Stimulated activated CD4-positive, alpha-beta T cell treated with anti-CD3 and anti-CD28 coated beads, TNF-alpha, amount 100 ng/mL, for 1 hour (primary cell): ENCODE measurements around the gene EMX2.

Experiments used
- DNase-seq, 3 donors: peaks; one replicate each; pipeline ENCODE4 v3.0.0-alpha.2; 2020; ENCODE audit warnings: low read depth in 3 of 3, low spot score in 1 of 3

The EMX2 gene

DNA sequence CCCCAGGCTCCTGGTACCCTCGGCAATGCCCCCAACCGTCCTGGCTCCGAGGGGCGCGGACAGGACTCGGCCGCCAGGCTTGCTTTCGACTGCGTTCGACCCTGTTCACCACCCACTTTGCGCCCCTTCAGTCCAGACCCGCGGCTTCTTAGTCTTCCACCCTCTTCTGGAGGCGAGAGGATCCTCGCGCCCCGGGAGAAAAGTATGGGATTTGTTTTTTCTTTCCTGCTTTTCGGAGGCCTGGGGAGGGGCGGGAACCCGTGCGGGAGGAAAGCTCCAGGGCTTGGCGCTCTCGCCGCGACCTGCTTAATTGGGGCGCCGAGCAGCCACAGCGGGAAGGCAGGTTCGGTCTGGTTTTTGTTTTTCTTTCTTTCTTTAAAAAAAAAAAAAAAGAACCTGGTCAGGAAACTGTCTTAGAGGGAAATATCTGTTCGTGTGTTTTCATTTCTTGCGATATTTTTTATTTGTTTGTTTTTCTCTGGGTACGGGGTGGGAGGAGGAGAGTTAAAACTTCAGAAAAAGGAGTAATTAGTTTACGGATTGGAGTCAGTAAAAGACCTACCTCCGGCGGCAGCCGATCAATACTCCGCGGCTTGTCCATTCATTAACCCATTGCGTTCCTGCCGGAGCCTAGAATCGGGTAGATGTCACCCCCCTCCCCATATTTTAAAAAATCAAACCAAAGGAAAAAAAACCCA, 1.6 kb downstream of the EMX2 start:
- DNase-seq: no peak

DNA sequence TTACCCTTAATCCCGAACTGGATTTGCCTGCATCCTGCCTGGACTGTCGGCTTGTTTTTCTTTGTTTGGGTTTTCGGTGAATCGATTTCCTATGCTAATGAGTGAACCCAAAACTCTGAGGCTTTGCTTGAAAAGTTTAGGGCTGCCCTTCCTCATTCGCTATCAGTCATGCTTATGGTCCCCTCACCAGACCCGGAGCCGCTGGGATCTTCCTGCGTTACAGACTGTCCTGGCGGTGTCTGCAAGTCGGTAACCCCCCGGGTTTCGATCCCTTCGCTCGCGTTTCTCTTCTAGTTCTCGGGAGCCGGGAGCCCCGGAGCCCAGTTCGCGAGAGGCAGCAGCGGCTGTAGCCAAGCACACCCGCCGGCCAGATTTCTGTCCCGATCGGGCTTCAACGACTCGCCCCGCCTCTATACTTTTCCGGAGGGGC, 2.2 kb downstream of the EMX2 start:
- no peak for DNase-seq

DNA sequence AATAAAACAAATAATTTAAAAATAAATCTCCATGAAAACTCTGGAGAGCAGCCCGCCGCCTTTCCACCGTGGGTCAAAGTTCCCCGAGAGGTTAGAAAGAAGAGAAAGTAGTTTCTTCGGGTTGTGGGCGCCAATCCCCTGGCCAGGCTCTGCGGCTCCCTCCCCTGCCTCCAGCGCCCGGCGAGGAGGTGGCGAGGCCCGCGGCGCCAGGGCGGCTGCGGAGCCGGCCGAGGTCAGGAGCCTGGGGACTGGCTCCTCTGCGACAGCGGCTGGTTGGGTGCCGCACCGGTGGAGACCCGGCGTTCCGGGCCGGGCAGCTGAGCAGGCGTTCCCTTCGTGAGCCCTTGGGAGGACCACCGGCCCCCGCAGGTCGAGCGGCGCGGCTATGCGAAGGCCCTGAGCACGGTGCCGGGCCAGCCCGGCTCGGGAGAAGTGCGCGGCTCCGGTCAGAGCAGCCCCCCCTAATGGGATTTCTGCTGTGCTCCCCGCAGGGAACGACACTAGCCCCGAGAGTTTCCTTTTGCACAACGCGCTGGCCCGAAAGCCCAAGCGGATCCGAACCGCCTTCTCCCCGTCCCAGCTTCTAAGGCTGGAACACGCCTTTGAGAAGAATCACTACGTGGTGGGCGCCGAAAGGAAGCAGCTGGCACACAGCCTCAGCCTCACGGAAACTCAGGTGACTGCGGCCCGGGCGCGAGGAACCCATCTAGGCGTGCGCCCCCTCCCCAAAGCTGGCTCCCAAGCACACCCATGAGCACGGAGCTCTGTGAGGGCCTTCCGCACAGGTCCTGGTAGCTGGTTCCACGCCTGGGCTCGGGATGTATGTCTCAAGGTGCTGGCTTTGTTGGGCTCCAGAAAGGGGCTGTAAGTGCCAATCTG, 2.8 kb downstream of the EMX2 start:
- no peak for DNase-seq

- no peak for DNase-seq
Measured at GRCh38 chr10:117546020-117546580, 3.6 kb downstream of the EMX2 start.

- no peak for DNase-seq
Measured at GRCh38 chr10:117546581-117547015, 4.1 kb downstream of the EMX2 start.

- no peak for DNase-seq
Measured at GRCh38 chr10:117547016-117547715, 4.6 kb downstream of the EMX2 start.

GRCh38 chr10:117547716-117548668, 5.4 kb downstream of the EMX2 start:
- DNase-seq: no peak

DNA sequence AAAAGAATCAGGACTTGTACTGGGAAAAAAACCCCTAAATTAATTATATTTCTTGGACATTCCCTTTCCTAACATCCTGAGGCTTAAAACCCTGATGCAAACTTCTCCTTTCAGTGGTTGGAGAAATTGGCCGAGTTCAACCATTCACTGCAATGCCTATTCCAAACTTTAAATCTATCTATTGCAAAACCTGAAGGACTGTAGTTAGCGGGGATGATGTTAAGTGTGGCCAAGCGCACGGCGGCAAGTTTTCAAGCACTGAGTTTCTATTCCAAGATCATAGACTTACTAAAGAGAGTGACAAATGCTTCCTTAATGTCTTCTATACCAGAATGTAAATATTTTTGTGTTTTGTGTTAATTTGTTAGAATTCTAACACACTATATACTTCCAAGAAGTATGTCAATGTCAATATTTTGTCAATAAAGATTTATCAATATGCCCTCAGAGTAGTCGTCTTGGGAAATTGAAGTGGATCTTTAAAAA, 6.6 kb downstream of the EMX2 start:
- no peak for DNase-seq

- no peak for DNase-seq
Measured at GRCh38 chr10:117550076-117550475, 7.5 kb downstream of the EMX2 start.

DNA sequence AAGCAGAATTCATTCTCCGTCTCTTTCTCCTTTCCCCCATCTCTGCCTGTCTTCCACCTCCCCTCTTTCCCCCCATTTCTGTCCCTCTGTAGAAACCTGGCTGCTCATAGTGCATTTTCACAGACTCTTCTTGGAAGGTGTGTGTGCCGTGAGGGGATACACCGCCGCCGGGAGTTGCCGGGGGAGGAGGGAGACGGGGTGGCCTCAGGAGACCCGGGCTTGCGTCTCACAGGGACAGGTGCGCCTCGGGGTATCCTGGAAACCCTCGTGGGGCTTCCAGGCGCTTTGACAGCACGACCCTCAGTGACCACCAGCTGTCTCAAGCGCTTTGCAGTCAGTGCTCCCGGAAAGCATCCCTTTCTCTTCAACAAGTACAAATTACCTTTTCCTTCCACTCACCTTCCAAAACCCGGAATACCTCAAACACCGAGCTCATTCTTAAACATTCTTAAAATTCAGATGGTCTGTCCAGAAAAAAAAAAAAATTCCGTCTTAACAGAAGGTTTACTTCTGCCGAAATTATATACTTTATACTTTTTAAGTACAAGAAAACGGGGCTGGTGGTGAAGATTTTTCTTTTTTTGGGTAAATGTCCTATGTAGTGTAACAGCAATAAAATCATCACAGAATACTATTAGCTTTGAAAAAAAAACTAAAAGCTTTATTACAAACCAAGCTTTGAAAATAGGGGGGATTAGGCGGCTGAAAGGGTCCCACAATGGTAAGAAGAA, 8.2 kb downstream of the EMX2 start:
- no peak for DNase-seq

DNA sequence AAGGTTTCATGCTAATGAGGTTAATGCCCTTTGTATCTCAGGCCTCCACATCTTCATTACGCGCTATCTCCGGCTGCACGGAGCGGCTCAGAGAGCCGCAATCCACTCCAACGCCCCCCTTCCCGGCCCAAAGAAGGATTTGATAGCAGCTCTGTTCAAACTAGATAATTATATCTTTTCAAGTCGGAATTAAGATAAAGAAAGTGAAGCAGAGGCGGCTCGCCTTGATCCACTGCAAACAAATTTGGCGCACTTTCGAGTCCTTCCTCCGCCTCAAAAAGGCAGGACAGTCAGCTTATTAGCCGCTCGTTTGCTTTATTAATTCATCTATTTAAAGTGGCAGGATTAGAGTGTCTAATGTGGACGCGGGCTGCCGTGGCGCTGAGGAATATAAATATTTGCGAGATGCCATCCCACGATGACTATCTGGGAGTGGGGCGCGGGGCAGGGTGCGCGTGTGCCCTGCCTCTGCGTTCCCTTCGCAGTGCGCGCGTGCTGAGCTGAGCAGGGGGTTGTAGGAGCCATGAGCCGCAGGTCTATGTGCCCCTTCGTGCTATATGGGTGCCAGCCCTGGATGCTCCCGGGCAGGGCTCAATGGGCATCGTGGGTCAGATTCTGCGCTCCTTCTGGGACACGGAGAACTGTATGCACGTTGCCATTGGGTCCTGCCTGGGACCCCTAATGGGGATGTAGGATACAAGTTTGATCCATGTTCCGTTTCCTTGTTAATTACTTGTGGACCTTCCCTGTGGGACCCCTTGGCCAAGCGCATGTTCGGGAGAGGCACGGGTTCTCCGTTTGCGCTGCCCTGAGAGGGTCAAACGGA, 9.0 kb downstream of the EMX2 start:
- DNase-seq: no peak

- no peak for DNase-seq
Measured at GRCh38 chr10:117552156-117552631, 9.6 kb downstream of the EMX2 start.

GRCh38 chr10:117552701-117553141, 10.2 kb downstream of the EMX2 start:
- no peak for DNase-seq

- no peak for DNase-seq
Measured at GRCh38 chr10:117553142-117553814, 10.7 kb downstream of the EMX2 start.

GRCh38 chr10:117553815-117554172, 11.2 kb downstream of the EMX2 start:
- DNase-seq: no peak

DNA sequence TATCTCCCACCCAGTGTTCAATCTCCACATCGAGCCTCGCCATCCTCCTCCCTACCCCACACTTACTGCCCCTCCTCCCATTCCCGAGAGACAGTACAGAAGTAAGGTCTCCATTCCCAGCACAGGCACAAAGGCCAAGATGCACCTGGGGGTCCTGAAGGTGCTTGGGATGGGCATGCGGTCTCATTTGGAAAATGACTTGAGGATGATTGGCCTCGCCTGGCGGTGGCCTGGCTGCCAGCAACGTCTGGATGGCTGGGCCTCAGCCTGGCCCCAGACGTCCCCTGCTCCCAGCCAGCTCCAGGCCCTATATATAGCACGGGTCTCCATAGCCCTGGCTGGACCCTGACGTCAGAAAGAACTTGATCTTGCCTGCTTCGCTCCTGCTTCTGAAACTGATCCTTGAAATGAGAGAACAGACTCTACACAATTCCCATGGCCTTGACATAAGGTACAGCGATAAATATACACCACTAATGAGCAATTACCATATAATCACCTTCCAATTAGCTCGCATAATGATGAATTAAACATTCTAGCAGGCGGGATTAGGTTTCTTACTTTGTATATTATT, 11.8 kb downstream of the EMX2 start:
- no peak for DNase-seq

DNA sequence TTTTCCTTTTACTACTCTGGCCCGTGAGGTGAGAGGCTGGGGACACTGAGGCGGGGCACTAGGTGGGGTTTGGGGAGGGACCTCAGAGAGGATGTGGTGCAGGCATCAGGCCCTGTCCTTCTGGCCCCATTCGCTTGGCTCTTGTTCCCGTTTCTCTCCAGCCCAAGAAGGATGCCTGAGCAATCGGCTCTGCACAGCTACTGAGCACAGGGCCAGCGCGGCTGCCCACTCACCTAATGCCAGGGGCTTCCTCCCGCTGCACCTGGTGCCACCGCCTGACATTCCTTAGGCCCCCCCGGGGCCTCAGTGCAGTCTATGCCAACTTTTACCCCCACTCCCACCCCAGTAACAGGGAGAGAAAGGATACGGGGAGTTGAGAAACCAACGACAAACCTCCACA, 12.5 kb downstream of the EMX2 start:
- DNase-seq: no peak

DNA sequence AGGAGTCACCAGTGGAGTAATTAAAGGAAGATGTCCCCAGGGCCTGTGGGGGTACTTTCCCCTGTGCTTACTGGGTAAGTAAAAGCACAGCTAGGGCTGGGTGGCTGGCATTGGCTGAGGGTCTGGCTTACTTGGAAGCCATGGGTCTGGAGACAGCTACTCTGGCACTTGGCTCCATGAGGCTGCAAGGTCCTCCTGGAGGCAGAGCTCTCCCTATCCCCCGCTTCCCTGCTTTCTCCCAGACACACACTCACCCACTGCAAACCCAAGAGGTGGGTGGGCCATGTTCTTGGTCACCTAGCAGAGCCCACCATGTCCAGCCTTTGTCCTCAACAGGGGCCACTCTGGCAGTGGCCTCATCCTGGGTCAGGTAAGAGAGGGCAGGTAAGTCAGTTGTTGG, 13.3 kb downstream of the EMX2 start:
- DNase-seq: no peak
